HL-60 (cell line): Measurements from ENCODE around the gene KLF9.
A peak's percentile ranks its signal among the peaks of the same experiment; 100 is the strongest.

Experiments
- DNase-seq, 2 experiments: peaks; one replicate each; pipeline ENCODE4 v3.0.0-alpha.2; 2010 to 2020; ENCODE audit warnings: low read depth in 1 of 2, low spot score in 1 of 2
- H3K27ac ChIP-seq: fragments of 250-450 bp; sonication (Bioruptor Pico); replicated peaks from 2 replicates; pipeline ENCODE4 v1.5.1; 2020; ENCODE audit warnings: mild to moderate bottlenecking, moderate library complexity
- H3K27me3 ChIP-seq: fragments of 250-450 bp; sonication (Bioruptor Pico); 2 replicates; pipeline ENCODE4 v1.5.1; 2021; ENCODE audit warnings: mild to moderate bottlenecking, moderate library complexity; ENCODE audit not compliant: insufficient read depth, poor library complexity, severe bottlenecking
- H3K4me3 ChIP-seq: replicated peaks from 2 replicates; pipeline ENCODE4 v1.5.1; 2011; ENCODE audit warnings: mild to moderate bottlenecking, control low read depth, low read length; ENCODE audit not compliant: insufficient read depth
- CTCF ChIP-seq: IDR thresholded peaks from one replicate; pipeline ENCODE4 v1.5.1; 2011; ENCODE audit warnings: low read length, control low read depth, inconsistent platforms; ENCODE audit not compliant: insufficient read depth
- GABPA ChIP-seq: IDR thresholded peaks from 2 replicates; pipeline ENCODE4 v1.6.1; 2012; ENCODE audit warnings: low read depth
- POLR2AphosphoS5 ChIP-seq: IDR thresholded peaks from 2 replicates; pipeline ENCODE4 v1.6.1; 2012; ENCODE audit warnings: low read depth
- REST ChIP-seq: IDR thresholded peaks from 2 replicates; pipeline ENCODE4 v1.6.1; 2012; ENCODE audit warnings: low read depth; ENCODE audit not compliant: insufficient replicate concordance
- SPI1 ChIP-seq: IDR thresholded peaks from 2 replicates; pipeline ENCODE4 v1.6.1; 2012; ENCODE audit warnings: low read depth, mild to moderate bottlenecking, borderline replicate concordance

KLF9 gene

GRCh38 chr9:70415476-70415875 is 1.0 kb upstream of the KLF9 start:
- Histone ChIP-seq H3K27me3 (no peaks in the 10 kb centered on the region), H3K4me3 (no peak overlapping the region), H3K27ac (no peak overlapping the region)
- TF ChIP-seq REST: no peak
- no peak for DNase-seq

GRCh38 chr9:70415041-70415440 is 584 bp upstream of the KLF9 start:
- Histone ChIP-seq H3K27me3 (no peaks in the 10 kb centered on the region), H3K27ac (no peak overlapping the region), H3K4me3 (no peak overlapping the region)
- no peak for DNase-seq
- TF ChIP-seq POLR2AphosphoS5: no peak
- no peak for TF ChIP-seq CTCF
- no peak for TF ChIP-seq GABPA
- TF ChIP-seq SPI1: no peak
- no peak for TF ChIP-seq REST

DNA sequence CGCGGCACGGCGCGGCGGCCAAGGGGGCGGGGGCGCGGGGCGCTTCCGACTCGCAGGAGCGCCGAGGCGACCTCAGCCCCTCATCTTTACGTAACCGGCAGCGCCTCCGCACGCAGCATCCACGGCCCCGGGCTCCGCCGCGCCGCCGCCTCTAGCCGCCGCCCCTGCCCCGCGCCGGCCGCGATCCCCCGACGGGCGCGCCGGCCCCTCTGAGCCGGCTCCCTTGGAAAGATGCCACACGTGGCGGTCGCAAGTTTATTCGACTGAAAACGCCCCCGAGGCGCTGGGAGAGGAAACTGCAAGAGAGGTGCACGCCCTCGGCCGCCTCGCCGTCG is 1.0 kb downstream of the KLF9 start:
- Histone ChIP-seq H3K4me3 (peak overlapping the region; percentile 66), H3K27ac (peak overlapping the region; percentile 73), H3K27me3 (no peaks in the 10 kb centered on the region)
- no peak for TF ChIP-seq REST
- no peak for TF ChIP-seq SPI1
- TF ChIP-seq POLR2AphosphoS5: no peak
- TF ChIP-seq CTCF: no peak
- TF ChIP-seq GABPA: no peak
- DNase-seq: peak in 1 of 2 experiments; percentile 42

DNA sequence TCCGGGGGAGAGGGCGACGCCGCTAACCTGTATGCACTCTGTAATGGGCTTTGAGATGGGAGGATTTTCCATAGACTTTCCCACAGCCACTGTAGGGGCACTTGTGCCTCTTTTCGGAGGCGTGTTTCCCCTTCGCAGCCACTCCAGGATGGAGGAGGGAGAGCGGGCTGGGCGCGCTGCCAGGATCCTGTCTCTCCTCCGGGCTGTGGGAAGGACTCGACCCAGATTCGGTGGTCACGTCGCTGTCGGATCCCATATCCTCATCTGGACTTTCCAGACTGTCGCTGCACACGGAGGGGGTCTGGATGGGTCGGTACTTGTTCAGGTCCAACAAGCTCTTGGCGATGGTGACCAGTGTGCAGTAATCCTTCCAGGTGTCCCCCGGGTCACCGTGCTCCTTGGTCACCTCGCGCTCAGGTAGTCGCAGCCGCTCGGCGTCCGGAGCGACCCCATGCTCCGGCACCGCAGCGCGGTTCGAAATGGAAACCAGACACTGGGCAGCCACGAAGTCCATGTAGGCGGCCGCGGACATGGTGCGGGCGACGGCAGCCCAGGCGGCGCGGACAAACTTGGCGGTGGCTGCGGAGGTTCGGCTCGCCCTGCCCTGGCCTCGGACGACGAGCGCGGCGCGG is 1.5 kb downstream of the KLF9 start:
- Histone ChIP-seq H3K27me3 (no peaks in the 10 kb centered on the region), H3K27ac (no peak overlapping the region), H3K4me3 (peak overlapping the region; percentile 66)
- DNase-seq: peak in 1 of 2 experiments; percentile 31
- TF ChIP-seq REST (no peak), GABPA (no peak)
